ENCODE data around the gene EVI2A.

- no peak for TF ChIP-seq POLR2A (IDR thresholded peaks at IDR 0.05)
- TF ChIP-seq CTCF (IDR thresholded peaks at IDR 0.05), result no peak
Observed at GRCh38 chr17:31320791-31321190, 631 bp downstream of the EVI2A start.

Data from adrenal gland (tissue), 5 donors.